ENCODE data around the gene CPNE1. TPM values are rescaled to one million over a fixed set of nuclear protein-coding genes. Genes with fewer than 3 reads are reported as not detected.

Gene CPNE1
- polyA plus RNA-seq, 4 donors, result 156 to 222 (median 190) TPM

Other genes starting within 250 kb of the CPNE1 start
- gene GDF5, start 226.7 kb downstream of the CPNE1 start, polyA plus RNA-seq (ENCODE audit: insufficient read length in 4 of 4), result under 1 TPM; 0.12 to 0.75 (median 0.21) TPM
- 10 to 100 TPM; 41.3 to 67.2 (median 47.3) TPM for gene CEP250, start 209.3 kb downstream of the CPNE1 start, polyA plus RNA-seq (ENCODE audit: insufficient read length in 4 of 4)
- gene C20orf173, start 135.2 kb downstream of the CPNE1 start, polyA plus RNA-seq (ENCODE audit: insufficient read length in 4 of 4), result not detected
- 100 to 1,000 TPM; 279 to 362 (median 318) TPM for gene ERGIC3, start 122.8 kb downstream of the CPNE1 start, polyA plus RNA-seq (ENCODE audit: insufficient read length in 4 of 4)
- 1 to 10 TPM; 2.5 to 5.2 (median 3.7) TPM for gene SPAG4, start 49.1 kb downstream of the CPNE1 start, polyA plus RNA-seq (ENCODE audit: insufficient read length in 4 of 4)
- 100 to 1,000 TPM in 1 of 4 donors, 10 to 100 TPM in 3; 89.6 to 115 (median 95.2) TPM for gene RBM12, start within 50 bp of the CPNE1 start, polyA plus RNA-seq (ENCODE audit: insufficient read length in 4 of 4)
- 10 to 100 TPM; 20.6 to 29.8 (median 28.2) TPM for gene NFS1, start 34.5 kb upstream of the CPNE1 start, polyA plus RNA-seq (ENCODE audit: insufficient read length in 4 of 4)
- 100 to 1,000 TPM in 1 of 4 donors, 10 to 100 TPM in 3; 40.3 to 110 (median 55.3) TPM for gene ROMO1, start 34.5 kb upstream of the CPNE1 start, polyA plus RNA-seq (ENCODE audit: insufficient read length in 4 of 4)
- 100 to 1,000 TPM; 401 to 678 (median 570) TPM for gene RBM39, start 77.4 kb upstream of the CPNE1 start, polyA plus RNA-seq (ENCODE audit: insufficient read length in 4 of 4)
- 10 to 100 TPM; 32.5 to 42.7 (median 41.1) TPM for gene PHF20, start 107.1 kb upstream of the CPNE1 start, polyA plus RNA-seq (ENCODE audit: insufficient read length in 4 of 4)

Data from left renal pelvis (tissue), 4 donors.